Ovary (tissue), 3 donors: ENCODE data around the gene SLC12A5.

Experiments used
- CTCF ChIP-seq, 3 donors: fragments of 450-650 bp in 2 of 3; fragments of 200-600 bp in 1 of 3; IDR thresholded peaks; one replicate each; pipeline versions ENCODE4 v1.5.1 to v1.8.0; 2016 to 2022; ENCODE audit warnings: antibody characterized with exemption in 3 of 3, mild to moderate bottlenecking in 1 of 3
- EP300 ChIP-seq: sonication (generic); formaldehyde crosslinking; IDR thresholded peaks from one replicate; pipeline ENCODE4 v1.6.1; 2017; ENCODE audit warnings: antibody characterized with exemption
- POLR2A ChIP-seq: fragments of 450-650 bp; IDR thresholded peaks from one replicate; pipeline ENCODE4 v1.6.1; 2017; ENCODE audit warnings: antibody characterized with exemption, mild to moderate bottlenecking, moderate library complexity
- donor health status: DM: no; HTN: no; CAD: no.

GRCh38 chr20:46036370-46036769, 7.4 kb downstream of the SLC12A5 start:
- TF ChIP-seq CTCF (IDR thresholded peaks at IDR 0.05) (no peak), POLR2A (no peak), EP300 (no peak)
